Keratinocyte (primary cell): Measurements from ENCODE around the gene FRMD4B. TPM values are rescaled to one million over a fixed set of nuclear protein-coding genes. Genes with fewer than 3 reads are reported as not detected.

Experiments
- DNase-seq: peaks from one replicate; pipeline ENCODE4 v3.0.0-alpha.2; 2011; ENCODE audit warnings: low read depth, missing footprints, low spot score
- FAIRE-seq: peaks from 2 replicates; lab custom pipeline; 2011; peaks lifted over from hg19 to GRCh38; lab: Jason Lieb, UNC
- H2AFZ ChIP-seq: 2 replicates; pipeline ENCODE4 v1.6.0; 2012; ENCODE audit warnings: low read length, control low read depth, inconsistent platforms; ENCODE audit not compliant: control insufficient read depth
- H3K27ac ChIP-seq: 2 replicates; pipeline ENCODE4 v1.5.1; 2011; ENCODE audit warnings: low read length; ENCODE audit not compliant: control insufficient read depth, insufficient read depth
- H3K27me3 ChIP-seq: 3 replicates; pipeline ENCODE4 v1.6.0; 2011; ENCODE audit warnings: low read length; ENCODE audit not compliant: control insufficient read depth, insufficient read depth; ENCODE audit errors: extremely low read depth
- H3K36me3 ChIP-seq, 2 experiments: 2 replicates in 1 of 2; 3 replicates in 1 of 2; pipeline ENCODE4 v1.5.1; 2011; ENCODE audit warnings: low read length in 2 of 2, mild to moderate bottlenecking in 1 of 2; ENCODE audit not compliant: control insufficient read depth in 2 of 2, insufficient read depth in 2 of 2; ENCODE audit errors: extremely low read depth in 1 of 2
- H3K4me1 ChIP-seq: 3 replicates; pipeline ENCODE4 v1.5.1; 2011; ENCODE audit warnings: low read length; ENCODE audit not compliant: control insufficient read depth, insufficient read depth; ENCODE audit errors: extremely low read depth
- H3K4me2 ChIP-seq: 3 replicates; pipeline ENCODE4 v1.6.0; 2011; ENCODE audit warnings: low read depth, low read length; ENCODE audit not compliant: control insufficient read depth, insufficient read depth; ENCODE audit errors: extremely low read depth
- H3K4me3 ChIP-seq, 3 experiments: fragments of 200-600 bp in 1 of 3; sonication (generic) in 1 of 3; 2 replicates in 2 of 3; 3 replicates in 1 of 3; pipeline ENCODE4 v1.5.1; 2011 to 2016; ENCODE audit warnings: low read length in 3 of 3, mild to moderate bottlenecking in 3 of 3, control low read depth in 2 of 3, inconsistent platforms in 1 of 3, low read depth in 1 of 3, mixed read lengths in 1 of 3, mixed run types in 1 of 3, moderate library complexity in 1 of 3; ENCODE audit not compliant: control insufficient read depth in 2 of 3, insufficient read depth in 2 of 3; ENCODE audit errors: extremely low read depth in 1 of 3
- H3K79me2 ChIP-seq: 2 replicates; pipeline ENCODE4 v1.6.0; 2012; ENCODE audit warnings: low read length; ENCODE audit not compliant: control insufficient read depth, insufficient read depth
- H3K9ac ChIP-seq: 3 replicates; pipeline ENCODE4 v1.6.0; 2011; ENCODE audit warnings: low read length; ENCODE audit not compliant: control insufficient read depth, insufficient read depth; ENCODE audit errors: extremely low read depth
- H3K9me1 ChIP-seq: 3 replicates; pipeline ENCODE4 v1.6.0; 2011; ENCODE audit warnings: low read length; ENCODE audit not compliant: control insufficient read depth, insufficient read depth; ENCODE audit errors: extremely low read depth
- H3K9me3 ChIP-seq: 2 replicates; pipeline ENCODE4 v1.5.1; 2012; ENCODE audit warnings: low read depth, low read length; ENCODE audit not compliant: control insufficient read depth
- H4K20me1 ChIP-seq: 3 replicates; pipeline ENCODE4 v1.6.0; 2011; ENCODE audit warnings: low read length; ENCODE audit not compliant: control insufficient read depth, insufficient read depth; ENCODE audit errors: extremely low read depth
- EZH2 ChIP-seq: IDR thresholded peaks from one replicate; pipeline ENCODE4 v1.6.1; 2012; ENCODE audit warnings: inconsistent platforms, mild to moderate bottlenecking, low read length, moderate library complexity
- dilution Hi-C: fragments of 300-500 bp; cut with MboI; formaldehyde crosslinking; loops from one replicate; pipeline ENCODE4 v1.7.0; 2020; ENCODE audit warnings: low sequenced_read_pairs; ENCODE audit not compliant: extremely low pct_ligation_motif_present
- polyA plus RNA-seq, 5 experiments: library from polyadenylated mRNA; depleted of rRNA in 3 of 5; stranded (reverse) in 3 of 5; stranded (forward) in 1 of 5; unstranded in 1 of 5; fragments of >200 nt; gene quantifications; 1 replicate in 1 of 5; 2 replicates in 3 of 5; 3 replicates in 1 of 5; pipeline versions ENCODE4 v1.2.1 to v1.2.3, GENCODE V29; 2011 to 2012; ENCODE audit warnings: missing spikeins in 2 of 5, low read depth in 1 of 5, low replicate concordance in 1 of 5
- TF ChIP-seq, protein P1 (sequence below), 3 experiments: IDR thresholded peaks in 1 of 3; conservative IDR thresholded peaks in 1 of 3; optimal IDR thresholded peaks in 1 of 3; 2 replicates in 2 of 3; 3 replicates in 1 of 3; pipeline versions ENCODE3 to v1.5.1; 2011; ENCODE audit warnings: low read length in 3 of 3, mild to moderate bottlenecking in 3 of 3, moderate library complexity in 2 of 3, control low read depth in 1 of 3, inconsistent platforms in 1 of 3; ENCODE audit not compliant: insufficient read depth in 2 of 3; ENCODE audit errors: extremely low read depth in 1 of 3

The FRMD4B gene
- polyA plus RNA-seq, 1 donor (not counting 4 experiments of a cell fraction or from before 2014, with no cell fraction given) = 48.3 TPM

DNA sequence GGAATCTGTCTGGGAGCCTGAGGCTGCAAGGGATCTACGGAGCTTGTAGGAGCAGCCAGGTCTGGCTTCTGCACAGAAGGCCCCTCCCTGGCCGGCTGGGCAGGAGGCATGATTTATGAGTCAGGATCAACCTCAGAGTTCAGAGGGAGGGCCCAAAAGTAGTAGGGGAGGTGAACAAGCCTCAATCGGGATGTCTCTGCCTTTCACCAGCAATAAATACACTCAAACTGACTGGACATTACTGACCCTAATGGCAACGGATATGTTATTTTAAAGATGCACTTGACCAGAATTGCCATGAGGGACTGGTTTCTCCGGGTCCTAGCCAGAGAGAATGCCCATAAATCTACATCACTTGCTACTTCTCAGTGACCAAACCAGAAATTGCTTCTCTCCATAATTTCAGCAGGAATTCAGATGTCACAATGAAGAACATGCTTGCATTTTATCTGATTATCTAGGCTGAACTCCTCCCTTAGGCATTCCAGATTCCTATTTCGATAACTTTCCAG, 153.9 kb downstream of the FRMD4B start:
- Histone ChIP-seq H2AFZ (no peak overlapping the region), H3K27ac (no peak overlapping the region), H3K36me3 (peaks cover 0 to 3% of the 10 kb centered on the region in 2 experiments), H3K4me1 (peaks cover 13% of the 10 kb centered on the region), H3K9me1 (no peaks in the 10 kb centered on the region), H3K9ac (no peak overlapping the region), H3K4me2 (no peak overlapping the region), H3K79me2 (no peaks in the 10 kb centered on the region), H4K20me1 (no peaks in the 10 kb centered on the region), H3K9me3 (no peaks in the 10 kb centered on the region), H3K27me3 (no peaks in the 10 kb centered on the region), H3K4me3 (no peak overlapping the region)
- DNase-seq = no peak
- no peak for FAIRE-seq
- dilution Hi-C loops = no loop called here
- TF ChIP-seq EZH2 = no peak
- TF ChIP-seq, protein P1, sequence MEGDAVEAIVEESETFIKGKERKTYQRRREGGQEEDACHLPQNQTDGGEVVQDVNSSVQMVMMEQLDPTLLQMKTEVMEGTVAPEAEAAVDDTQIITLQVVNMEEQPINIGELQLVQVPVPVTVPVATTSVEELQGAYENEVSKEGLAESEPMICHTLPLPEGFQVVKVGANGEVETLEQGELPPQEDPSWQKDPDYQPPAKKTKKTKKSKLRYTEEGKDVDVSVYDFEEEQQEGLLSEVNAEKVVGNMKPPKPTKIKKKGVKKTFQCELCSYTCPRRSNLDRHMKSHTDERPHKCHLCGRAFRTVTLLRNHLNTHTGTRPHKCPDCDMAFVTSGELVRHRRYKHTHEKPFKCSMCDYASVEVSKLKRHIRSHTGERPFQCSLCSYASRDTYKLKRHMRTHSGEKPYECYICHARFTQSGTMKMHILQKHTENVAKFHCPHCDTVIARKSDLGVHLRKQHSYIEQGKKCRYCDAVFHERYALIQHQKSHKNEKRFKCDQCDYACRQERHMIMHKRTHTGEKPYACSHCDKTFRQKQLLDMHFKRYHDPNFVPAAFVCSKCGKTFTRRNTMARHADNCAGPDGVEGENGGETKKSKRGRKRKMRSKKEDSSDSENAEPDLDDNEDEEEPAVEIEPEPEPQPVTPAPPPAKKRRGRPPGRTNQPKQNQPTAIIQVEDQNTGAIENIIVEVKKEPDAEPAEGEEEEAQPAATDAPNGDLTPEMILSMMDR (optimal IDR thresholded peaks at IDR 0.05 in 1 of 3, IDR thresholded peaks at IDR 0.05 in 1 of 3, conservative IDR thresholded peaks at IDR 0.05 in 1 of 3; ENCODE audit: extremely low read depth in 1 of 3, insufficient read depth in 2 of 3, low read length in 3 of 3) = no peak

DNA sequence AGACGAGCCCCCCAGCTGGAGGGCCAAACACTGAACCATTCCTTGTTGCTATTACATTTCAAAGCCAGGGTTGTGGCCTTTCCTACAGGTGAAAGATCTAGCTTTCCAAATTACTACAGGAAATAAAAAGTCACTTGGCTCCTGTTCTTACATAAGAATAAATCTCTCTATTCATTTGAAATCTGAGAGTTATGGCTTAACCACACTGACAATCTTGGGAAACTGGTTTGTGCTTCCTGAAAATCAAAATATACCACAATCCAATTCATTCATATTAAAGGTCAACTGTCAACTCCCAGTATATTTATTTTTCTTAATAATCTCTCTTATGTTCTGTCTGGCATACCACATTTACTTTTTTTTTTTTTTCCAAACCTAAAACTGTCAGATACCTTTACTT, 159.8 kb downstream of the FRMD4B start:
- Histone ChIP-seq H2AFZ (no peak overlapping the region), H3K27ac (no peak overlapping the region), H3K9me3 (no peaks in the 10 kb centered on the region), H4K20me1 (no peaks in the 10 kb centered on the region), H3K79me2 (peaks cover 1% of the 10 kb centered on the region), H3K27me3 (no peaks in the 10 kb centered on the region), H3K9ac (no peak overlapping the region), H3K4me2 (no peak overlapping the region), H3K36me3 (peaks cover 3 to 7% of the 10 kb centered on the region in 2 experiments), H3K4me3 (no peak overlapping the region), H3K9me1 (no peaks in the 10 kb centered on the region), H3K4me1 (no peaks in the 10 kb centered on the region)
- no peak for TF ChIP-seq EZH2
- TF ChIP-seq, protein P1 (optimal IDR thresholded peaks at IDR 0.05 in 1 of 3, IDR thresholded peaks at IDR 0.05 in 1 of 3, conservative IDR thresholded peaks at IDR 0.05 in 1 of 3; ENCODE audit: extremely low read depth in 1 of 3, insufficient read depth in 2 of 3, low read length in 3 of 3) = no peak
- dilution Hi-C loops = no loop called here
- no peak for DNase-seq
- no peak for FAIRE-seq
